Measurements from ENCODE around the gene SLC2A13.

SLC2A13 gene

GRCh38 chr12:39984670-39985069 lies 121.2 kb downstream of the SLC2A13 start:
- TF ChIP-seq CTCF (IDR thresholded peaks at IDR 0.05; ENCODE audit: insufficient read depth, low read length, poor library complexity, severe bottlenecking) (no peak), EZH2phosphoT487 (conservative IDR thresholded peaks at IDR 0.05; ENCODE audit: low read length) (no peak)

GRCh38 chr12:39975374-39975918 lies 130.4 kb downstream of the SLC2A13 start:
- Histone ChIP-seq H3K4me2 (ENCODE audit: low read depth, low read length, poor library complexity, severe bottlenecking) (no peak overlapping the region), H3K27me3 (ENCODE audit: low read length) (no peaks in the 10 kb centered on the region)

More at GRCh38 chr12:39984670-39985069, 121.2 kb downstream of the SLC2A13 start:
- Histone ChIP-seq H4K20me1 (ENCODE audit: low read depth, low read length) (no peaks in the 10 kb centered on the region), H3K9me2 (replicated peaks; ENCODE audit: insufficient read depth, low read length) (no peaks in the 10 kb centered on the region), H3K9ac (ENCODE audit: low read length) (no peak overlapping the region), H3K27ac (ENCODE audit: low read depth, low read length) (no peak overlapping the region), H2AFZ (ENCODE audit: low read depth, low read length, severe bottlenecking) (no peak overlapping the region), H3K9me3 (ENCODE audit: insufficient read depth, low read length) (no peaks in the 10 kb centered on the region), H3K27me3 (ENCODE audit: low read length) (no peaks in the 10 kb centered on the region), H3K79me2 (ENCODE audit: insufficient read depth, low read length) (no peaks in the 10 kb centered on the region), H3F3A (ENCODE audit: insufficient read depth) (no peaks in the 10 kb centered on the region), H3K36me3 (ENCODE audit: low read length) (no peaks in the 10 kb centered on the region), H3K4me2 (ENCODE audit: low read depth, low read length, poor library complexity, severe bottlenecking) (no peak overlapping the region), H3K4me3 (ENCODE audit: insufficient read depth, low read length, poor library complexity, severe bottlenecking) (no peak overlapping the region)

GRCh38 chr12:39972119-39972518 lies 133.8 kb downstream of the SLC2A13 start:
- no peak overlapping the region for H3K27ac ChIP-seq (ENCODE audit: low read depth, low read length)
- no peak overlapping the region for H3K4me2 ChIP-seq (ENCODE audit: low read depth, low read length, poor library complexity, severe bottlenecking)
- H3K36me3 ChIP-seq (ENCODE audit: low read length) = no peaks in the 10 kb centered on the region
- H3K9ac ChIP-seq (ENCODE audit: low read length) = no peak overlapping the region
- H3K27me3 ChIP-seq (ENCODE audit: low read length) = no peaks in the 10 kb centered on the region
- no peak overlapping the region for H3K4me3 ChIP-seq (ENCODE audit: insufficient read depth, low read length, poor library complexity, severe bottlenecking)
- H3K9me3 ChIP-seq (ENCODE audit: insufficient read depth, low read length) = no peaks in the 10 kb centered on the region
- no peaks in the 10 kb centered on the region for H4K20me1 ChIP-seq (ENCODE audit: low read depth, low read length)
- H3K9me2 ChIP-seq (replicated peaks; ENCODE audit: insufficient read depth, low read length) = no peaks in the 10 kb centered on the region
- TF ChIP-seq EZH2phosphoT487 (conservative IDR thresholded peaks at IDR 0.05; ENCODE audit: low read length) (no peak), CTCF (IDR thresholded peaks at IDR 0.05; ENCODE audit: insufficient read depth, low read length, poor library complexity, severe bottlenecking) (no peak)
- no peaks in the 10 kb centered on the region for H3K79me2 ChIP-seq (ENCODE audit: insufficient read depth, low read length)
- H2AFZ ChIP-seq (ENCODE audit: low read depth, low read length, severe bottlenecking) = no peak overlapping the region
- H3F3A ChIP-seq (ENCODE audit: insufficient read depth) = no peaks in the 10 kb centered on the region

More at GRCh38 chr12:39975374-39975918, 130.4 kb downstream of the SLC2A13 start:
- Histone ChIP-seq H3K36me3 (ENCODE audit: low read length) (no peaks in the 10 kb centered on the region), H3K9me3 (ENCODE audit: insufficient read depth, low read length) (no peaks in the 10 kb centered on the region), H4K20me1 (ENCODE audit: low read depth, low read length) (no peaks in the 10 kb centered on the region), H3K9ac (ENCODE audit: low read length) (no peak overlapping the region), H3K4me3 (ENCODE audit: insufficient read depth, low read length, poor library complexity, severe bottlenecking) (no peak overlapping the region), H3K9me2 (replicated peaks; ENCODE audit: insufficient read depth, low read length) (no peaks in the 10 kb centered on the region), H2AFZ (ENCODE audit: low read depth, low read length, severe bottlenecking) (no peak overlapping the region), H3F3A (ENCODE audit: insufficient read depth) (no peaks in the 10 kb centered on the region), H3K79me2 (ENCODE audit: insufficient read depth, low read length) (no peaks in the 10 kb centered on the region), H3K27ac (ENCODE audit: low read depth, low read length) (no peak overlapping the region)
- TF ChIP-seq EZH2phosphoT487 (conservative IDR thresholded peaks at IDR 0.05; ENCODE audit: low read length) (no peak), CTCF (IDR thresholded peaks at IDR 0.05; ENCODE audit: insufficient read depth, low read length, poor library complexity, severe bottlenecking) (no peak)
